Measurements from ENCODE around the gene VPS16.

Gene VPS16

DNA sequence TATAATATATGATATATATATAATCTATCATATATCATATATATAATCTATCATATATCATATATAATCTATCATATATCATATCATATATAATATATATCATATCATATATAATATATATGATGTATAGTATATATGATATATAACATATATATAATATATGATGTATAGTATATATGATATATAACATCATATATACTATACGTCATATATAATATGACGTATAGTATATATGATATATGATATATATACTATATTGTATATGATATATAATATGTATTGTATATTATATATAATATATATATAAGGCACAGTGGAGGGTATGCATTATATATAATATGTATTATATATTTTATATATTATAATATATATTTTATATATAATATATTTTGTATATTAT lies 69.4 kb downstream of the VPS16 start:
- ChIA-PET POLR2A (ENCODE audit: low non-redundant PET) (no interaction called here), CTCF (no interaction called here)
- H3K27ac ChIP-seq, result no peak overlapping the region
- DNase-seq (ENCODE audit: low spot score), result no peak
- TF ChIP-seq, protein P1, sequence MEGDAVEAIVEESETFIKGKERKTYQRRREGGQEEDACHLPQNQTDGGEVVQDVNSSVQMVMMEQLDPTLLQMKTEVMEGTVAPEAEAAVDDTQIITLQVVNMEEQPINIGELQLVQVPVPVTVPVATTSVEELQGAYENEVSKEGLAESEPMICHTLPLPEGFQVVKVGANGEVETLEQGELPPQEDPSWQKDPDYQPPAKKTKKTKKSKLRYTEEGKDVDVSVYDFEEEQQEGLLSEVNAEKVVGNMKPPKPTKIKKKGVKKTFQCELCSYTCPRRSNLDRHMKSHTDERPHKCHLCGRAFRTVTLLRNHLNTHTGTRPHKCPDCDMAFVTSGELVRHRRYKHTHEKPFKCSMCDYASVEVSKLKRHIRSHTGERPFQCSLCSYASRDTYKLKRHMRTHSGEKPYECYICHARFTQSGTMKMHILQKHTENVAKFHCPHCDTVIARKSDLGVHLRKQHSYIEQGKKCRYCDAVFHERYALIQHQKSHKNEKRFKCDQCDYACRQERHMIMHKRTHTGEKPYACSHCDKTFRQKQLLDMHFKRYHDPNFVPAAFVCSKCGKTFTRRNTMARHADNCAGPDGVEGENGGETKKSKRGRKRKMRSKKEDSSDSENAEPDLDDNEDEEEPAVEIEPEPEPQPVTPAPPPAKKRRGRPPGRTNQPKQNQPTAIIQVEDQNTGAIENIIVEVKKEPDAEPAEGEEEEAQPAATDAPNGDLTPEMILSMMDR (conservative IDR thresholded peaks at IDR 0.05; ENCODE audit: low read depth), result no peak

- ChIA-PET CTCF (no interaction called here), POLR2A (ENCODE audit: low non-redundant PET) (no interaction called here)
- TF ChIP-seq, protein P1 (conservative IDR thresholded peaks at IDR 0.05; ENCODE audit: low read depth), result no peak
- H3K27ac ChIP-seq, result no peak overlapping the region
- no peak for DNase-seq (ENCODE audit: low spot score)
Measured at GRCh38 chr20:2911200-2911599, 70.7 kb downstream of the VPS16 start.

DNA sequence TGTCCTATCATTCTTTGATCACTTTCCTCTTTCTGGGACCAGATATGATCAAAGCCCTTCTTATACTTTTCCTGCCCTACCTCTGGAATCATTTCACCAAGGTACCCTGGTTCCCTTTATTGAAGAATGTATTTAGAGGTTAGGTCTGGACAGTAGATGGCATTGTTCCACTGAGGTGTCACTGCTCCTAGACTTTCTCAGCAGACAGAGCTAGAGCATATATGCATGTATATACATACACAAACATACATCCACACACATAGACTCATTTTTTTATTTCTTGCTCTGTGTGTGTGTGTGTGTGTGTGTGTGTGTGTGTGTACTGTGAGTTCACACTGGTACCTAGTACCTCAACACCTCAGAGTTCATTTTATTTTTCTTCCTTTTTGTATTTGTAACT lies 73.6 kb downstream of the VPS16 start:
- POLR2A ChIA-PET (ENCODE audit: low non-redundant PET), result no interaction called here
- no peak overlapping the region for H3K27ac ChIP-seq
- CTCF ChIA-PET, result no interaction called here
- no peak for DNase-seq (ENCODE audit: low spot score)
- TF ChIP-seq, protein P1 (conservative IDR thresholded peaks at IDR 0.05; ENCODE audit: low read depth), result 0 out of 2 replicates have a peak, but pooled peaks have one; percentile 18
